Neuronal stem cell (in vitro differentiated cells): ENCODE measurements around the gene ROBO1.

Source experiments
- DNase-seq: peaks from one replicate; pipeline ENCODE4 v3.0.0-alpha.2; 2013; ENCODE audit warnings: low spot score
- H2AFZ ChIP-seq: one replicate; pipeline ENCODE4 v1.6.1; 2013; ENCODE audit warnings: mild to moderate bottlenecking, low read length, inconsistent platforms
- H2AK5ac ChIP-seq: 2 replicates; pipeline ENCODE4 v1.6.1; 2013; ENCODE audit warnings: low read depth, mild to moderate bottlenecking, inconsistent platforms, low read length, moderate library complexity, mixed read lengths
- H2BK120ac ChIP-seq: 2 replicates; pipeline ENCODE4 v1.6.1; 2013; ENCODE audit warnings: low read depth, mild to moderate bottlenecking, inconsistent platforms, low read length, moderate library complexity, mixed read lengths
- H2BK12ac ChIP-seq: one replicate; pipeline ENCODE4 v1.6.1; 2013; ENCODE audit warnings: low read length, inconsistent platforms
- H2BK15ac ChIP-seq: 2 replicates; pipeline ENCODE4 v1.6.1; 2013; ENCODE audit warnings: mild to moderate bottlenecking, low read length, inconsistent platforms, mixed read lengths
- H2BK5ac ChIP-seq: one replicate; pipeline ENCODE4 v1.6.1; 2013; ENCODE audit warnings: inconsistent platforms, mild to moderate bottlenecking, low read length, moderate library complexity
- H3K14ac ChIP-seq: one replicate; pipeline ENCODE4 v1.6.1; 2013; ENCODE audit warnings: low read length, inconsistent platforms
- H3K18ac ChIP-seq: 2 replicates; pipeline ENCODE4 v1.6.1; 2013; ENCODE audit warnings: low read length, inconsistent platforms
- H3K23ac ChIP-seq: 2 replicates; pipeline ENCODE4 v1.6.1; 2013; ENCODE audit warnings: low read depth, mild to moderate bottlenecking, mixed read lengths, low read length, inconsistent platforms; ENCODE audit not compliant: poor library complexity
- H3K27ac ChIP-seq: replicated peaks from 3 replicates; pipeline ENCODE4 v1.5.1; 2013; ENCODE audit warnings: low read length, inconsistent platforms
- H3K27me3 ChIP-seq, 3 experiments: 2 replicates each; pipeline ENCODE4 v1.6.1; 2013; ENCODE audit warnings: low read length in 3 of 3, mild to moderate bottlenecking in 2 of 3, inconsistent platforms in 1 of 3, low read depth in 1 of 3, mixed read lengths in 1 of 3, moderate library complexity in 1 of 3; ENCODE audit not compliant: control insufficient read depth in 3 of 3, insufficient read depth in 3 of 3
- H3K36me3 ChIP-seq, 2 donors: replicated peaks in 1 of 2; 2 replicates each; pipeline ENCODE4 v1.6.1; 2013; ENCODE audit warnings: low read length in 2 of 2; ENCODE audit not compliant: control insufficient read depth in 2 of 2, insufficient read depth in 2 of 2
- H3K4ac ChIP-seq: 2 replicates; pipeline ENCODE4 v1.6.1; 2013; ENCODE audit warnings: inconsistent platforms, mild to moderate bottlenecking, low read length, moderate library complexity
- H3K4me1 ChIP-seq, 2 donors: 1 replicate in 1 of 2; 2 replicates in 1 of 2; pipeline ENCODE4 v1.6.1; 2013; ENCODE audit warnings: low read length in 2 of 2, low read depth in 1 of 2; ENCODE audit not compliant: control insufficient read depth in 2 of 2, insufficient read depth in 1 of 2
- H3K4me2 ChIP-seq: one replicate; pipeline ENCODE4 v1.6.1; 2013; ENCODE audit warnings: mild to moderate bottlenecking, low read length, inconsistent platforms; ENCODE audit not compliant: insufficient read depth, poor library complexity, severe bottlenecking
- H3K4me3 ChIP-seq, 2 donors: 2 replicates each; pipeline ENCODE4 v1.5.1; 2013; ENCODE audit warnings: low read length in 2 of 2, mild to moderate bottlenecking in 2 of 2, inconsistent platforms in 1 of 2, moderate library complexity in 1 of 2
- H3K79me1 ChIP-seq: one replicate; pipeline ENCODE4 v1.6.1; 2013; ENCODE audit warnings: low read depth, mild to moderate bottlenecking, inconsistent platforms, low read length, moderate library complexity
- H3K9ac ChIP-seq: one replicate; pipeline ENCODE4 v1.6.1; 2013; ENCODE audit warnings: mild to moderate bottlenecking, low read depth, low read length, inconsistent platforms; ENCODE audit not compliant: poor library complexity
- H3K9me3 ChIP-seq, 2 donors: replicated peaks in 1 of 2; 2 replicates each; pipeline versions ENCODE3 to v1.6.1; 2013; ENCODE audit warnings: low read length in 2 of 2, mild to moderate bottlenecking in 2 of 2, inconsistent platforms in 1 of 2, low read depth in 1 of 2, mixed read lengths in 1 of 2, moderate library complexity in 1 of 2; ENCODE audit not compliant: control insufficient read depth in 2 of 2, insufficient read depth in 1 of 2
- H4K8ac ChIP-seq: one replicate; pipeline ENCODE4 v1.6.1; 2013; ENCODE audit warnings: low read depth, mild to moderate bottlenecking, inconsistent platforms, low read length, moderate library complexity
- H4K91ac ChIP-seq: one replicate; pipeline ENCODE4 v1.6.1; 2013; ENCODE audit warnings: low read length, low read depth, mild to moderate bottlenecking, inconsistent platforms; ENCODE audit not compliant: poor library complexity
- WGBS, 2 donors: extraction: QIAGEN DNeasy Blood & Tissue Kit; methylation state at CpG; one replicate each; pipeline ENCODE4 v1.1.7; 2013; ENCODE audit warnings: missing lambda C conversion rate in 2 of 2, mixed read lengths in 1 of 2; ENCODE audit not compliant: insufficient read length in 2 of 2, insufficient replicate concordance in 1 of 2; ENCODE audit errors: extremely low coverage in 2 of 2; 5-methylcytosine and 5-hydroxymethylcytosine counted together

The ROBO1 gene

GRCh38 chr3:79405183-79405582 is 362.6 kb downstream of the ROBO1 start:
- H2BK5ac ChIP-seq: no peak overlapping the region
- no peak overlapping the region for H2AK5ac ChIP-seq
- WGBS, 2 donors: no CpG with 5 or more reads among the region's 1 CpG
- H4K91ac ChIP-seq: no peak overlapping the region
- no peak overlapping the region for H3K27ac ChIP-seq
- no peak overlapping the region for H2BK120ac ChIP-seq
- no peak overlapping the region for H3K4me2 ChIP-seq
- no peaks in the 10 kb centered on the region for H3K36me3 ChIP-seq
- no peak overlapping the region for H3K4ac ChIP-seq
- no peak overlapping the region for H4K8ac ChIP-seq
- H3K14ac ChIP-seq: no peak overlapping the region
- H2BK12ac ChIP-seq: no peak overlapping the region
- H2BK15ac ChIP-seq: no peak overlapping the region
- no peak overlapping the region for H2AFZ ChIP-seq
- peaks cover 0 to 2% of the 10 kb centered on the region in 2 donors for H3K9me3 ChIP-seq
- no peaks in the 10 kb centered on the region for H3K4me1 ChIP-seq
- no peak overlapping the region for H3K18ac ChIP-seq
- no peak overlapping the region for H3K9ac ChIP-seq
- no peak overlapping the region for H3K4me3 ChIP-seq
- no peaks in the 10 kb centered on the region for H3K79me1 ChIP-seq
- no peaks in the 10 kb centered on the region for H3K27me3 ChIP-seq
- no peak overlapping the region for H3K23ac ChIP-seq
- DNase-seq: no peak

DNA sequence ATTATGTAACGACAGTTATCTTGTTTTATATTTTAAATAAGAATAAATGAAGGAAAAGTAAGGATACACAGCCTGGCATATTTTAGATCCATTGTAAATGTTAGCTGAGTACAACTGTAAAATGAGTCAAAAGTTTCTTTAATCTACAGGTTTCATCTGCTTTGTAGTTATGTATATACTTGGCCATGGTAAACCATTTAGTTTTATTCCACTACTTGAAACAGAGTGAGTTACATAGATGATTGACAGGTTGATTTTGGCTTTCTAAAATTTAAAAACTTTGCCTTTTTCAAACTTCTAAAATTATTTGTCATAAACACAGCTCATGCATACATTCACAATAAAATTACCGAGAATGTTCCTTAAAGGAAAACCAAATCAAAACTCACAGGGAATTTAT is 371.2 kb downstream of the ROBO1 start:
- Histone ChIP-seq H3K4me3 (no peak overlapping the region), H4K8ac (no peak overlapping the region), H2AFZ (no peak overlapping the region), H3K4ac (no peak overlapping the region), H3K14ac (no peak overlapping the region), H3K18ac (no peak overlapping the region), H3K23ac (no peak overlapping the region), H3K4me1 (peaks cover 0 to 6% of the 10 kb centered on the region in 2 donors), H2BK12ac (no peak overlapping the region), H3K4me2 (no peak overlapping the region), H2BK15ac (no peak overlapping the region), H3K9me3 (peaks cover 0 to 23% of the 10 kb centered on the region in 2 donors), H3K27me3 (no peaks in the 10 kb centered on the region), H3K27ac (no peak overlapping the region), H2BK120ac (no peak overlapping the region), H3K36me3 (no peaks in the 10 kb centered on the region), H2BK5ac (no peak overlapping the region), H2AK5ac (no peak overlapping the region), H3K9ac (no peak overlapping the region), H3K79me1 (no peaks in the 10 kb centered on the region), H4K91ac (no peak overlapping the region)
- DNase-seq: no peak
- WGBS, 2 donors: no CpG with 5 or more reads among the region's 2 CpGs

GRCh38 chr3:79392479-79392878 is 375.3 kb downstream of the ROBO1 start:
- Histone ChIP-seq H3K4me2 (no peak overlapping the region), H3K27ac (no peak overlapping the region), H2BK5ac (no peak overlapping the region), H3K9me3 (no peaks in the 10 kb centered on the region), H3K79me1 (no peaks in the 10 kb centered on the region), H4K91ac (no peak overlapping the region), H3K18ac (no peak overlapping the region), H4K8ac (no peak overlapping the region), H2BK120ac (no peak overlapping the region), H2AK5ac (no peak overlapping the region), H3K4me1 (peaks cover 0 to 6% of the 10 kb centered on the region in 2 donors), H3K27me3 (no peaks in the 10 kb centered on the region), H3K4me3 (no peak overlapping the region), H3K4ac (no peak overlapping the region), H3K9ac (no peak overlapping the region), H2BK15ac (no peak overlapping the region), H2BK12ac (no peak overlapping the region), H2AFZ (no peak overlapping the region), H3K23ac (no peak overlapping the region), H3K14ac (no peak overlapping the region), H3K36me3 (no peaks in the 10 kb centered on the region)
- no peak for DNase-seq
- no CpG with 5 or more reads among the region's 1 CpG for WGBS, 2 donors

GRCh38 chr3:79390352-79390751 is 377.4 kb downstream of the ROBO1 start:
- Histone ChIP-seq H2BK15ac (no peak overlapping the region), H3K4me3 (no peak overlapping the region), H3K23ac (no peak overlapping the region), H3K18ac (no peak overlapping the region), H4K8ac (no peak overlapping the region), H3K9ac (no peak overlapping the region), H3K14ac (no peak overlapping the region), H2BK12ac (no peak overlapping the region), H2BK5ac (no peak overlapping the region), H3K27me3 (no peaks in the 10 kb centered on the region), H3K4ac (no peak overlapping the region), H3K9me3 (no peaks in the 10 kb centered on the region), H3K36me3 (no peaks in the 10 kb centered on the region), H3K27ac (no peak overlapping the region), H3K4me2 (no peak overlapping the region), H3K4me1 (peaks cover 0 to 6% of the 10 kb centered on the region in 2 donors), H3K79me1 (no peaks in the 10 kb centered on the region), H2AK5ac (no peak overlapping the region), H4K91ac (no peak overlapping the region), H2BK120ac (no peak overlapping the region), H2AFZ (no peak overlapping the region)
- no peak for DNase-seq
- WGBS, 2 donors: no CpG with 5 or more reads among the region's 2 CpGs
